IMR-90 (cell line): Measurements from ENCODE around the gene TMEM163.

Experiments used
- CHD1 ChIP-seq: IDR thresholded peaks from 2 replicates; pipeline ENCODE4 v1.6.1; 2012; ENCODE audit warnings: low read depth, low read length, improper control_type of control experiment
- MAFK ChIP-seq: IDR thresholded peaks from 2 replicates; pipeline ENCODE4 v1.6.1; 2012; ENCODE audit warnings: low read depth, low read length, improper control_type of control experiment
- MAZ ChIP-seq: IDR thresholded peaks from 2 replicates; pipeline ENCODE4 v1.6.1; 2012; ENCODE audit warnings: low read depth, mild to moderate bottlenecking, low read length, improper control_type of control experiment, moderate library complexity, borderline replicate concordance
- POLR2A ChIP-seq: IDR thresholded peaks from 2 replicates; pipeline ENCODE4 v1.6.1; 2012; ENCODE audit warnings: mild to moderate bottlenecking, low read depth, low read length
- RFX5 ChIP-seq: IDR thresholded peaks from 2 replicates; pipeline ENCODE4 v1.8.0; 2012; ENCODE audit warnings: low read depth, mild to moderate bottlenecking, low read length, moderate library complexity
- SMC3 ChIP-seq: fragments of 150-350 bp; IDR thresholded peaks from 2 replicates; pipeline ENCODE4 v1.6.1; 2016; ENCODE audit warnings: low read depth, mild to moderate bottlenecking, antibody characterized with exemption, low read length, moderate library complexity
- TF ChIP-seq, protein P1 (sequence below): conservative IDR thresholded peaks from 2 replicates; pipeline ENCODE4 v1.5.1; 2012; ENCODE audit warnings: mild to moderate bottlenecking, low read depth, low read length, improper control_type of control experiment
- TF ChIP-seq, protein P2 (sequence below): fragments of 150-350 bp; IDR thresholded peaks from 2 replicates; pipeline ENCODE4 v1.6.1; 2016; ENCODE audit warnings: low read depth, mild to moderate bottlenecking, low read length, moderate library complexity, borderline replicate concordance
- TF ChIP-seq, protein P3 (sequence below): fragments of 150-350 bp; IDR thresholded peaks from 2 replicates; pipeline ENCODE4 v1.6.1; 2017; ENCODE audit warnings: mild to moderate bottlenecking, antibody characterized with exemption, low read length, low read depth

DNA sequence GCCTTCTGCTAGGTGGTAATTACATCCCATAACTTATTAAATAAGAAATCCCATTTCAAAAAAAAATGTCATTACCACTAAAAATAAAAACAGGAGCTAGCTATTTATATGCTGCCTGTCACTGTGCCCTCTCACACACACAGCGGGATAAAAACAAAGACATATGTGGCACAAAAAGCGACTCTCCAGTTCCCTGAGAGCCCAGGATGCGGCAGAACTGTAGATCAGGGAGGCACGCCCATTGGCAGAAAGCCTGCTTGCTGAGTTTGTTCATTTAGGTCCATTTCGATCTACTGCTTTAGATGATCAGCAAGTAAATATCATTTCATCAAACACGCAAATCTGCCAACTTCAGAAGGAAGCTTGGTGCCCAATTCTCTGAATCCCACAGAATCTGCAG, 124.4 kb downstream of the TMEM163 start:
- TF ChIP-seq, protein P1, sequence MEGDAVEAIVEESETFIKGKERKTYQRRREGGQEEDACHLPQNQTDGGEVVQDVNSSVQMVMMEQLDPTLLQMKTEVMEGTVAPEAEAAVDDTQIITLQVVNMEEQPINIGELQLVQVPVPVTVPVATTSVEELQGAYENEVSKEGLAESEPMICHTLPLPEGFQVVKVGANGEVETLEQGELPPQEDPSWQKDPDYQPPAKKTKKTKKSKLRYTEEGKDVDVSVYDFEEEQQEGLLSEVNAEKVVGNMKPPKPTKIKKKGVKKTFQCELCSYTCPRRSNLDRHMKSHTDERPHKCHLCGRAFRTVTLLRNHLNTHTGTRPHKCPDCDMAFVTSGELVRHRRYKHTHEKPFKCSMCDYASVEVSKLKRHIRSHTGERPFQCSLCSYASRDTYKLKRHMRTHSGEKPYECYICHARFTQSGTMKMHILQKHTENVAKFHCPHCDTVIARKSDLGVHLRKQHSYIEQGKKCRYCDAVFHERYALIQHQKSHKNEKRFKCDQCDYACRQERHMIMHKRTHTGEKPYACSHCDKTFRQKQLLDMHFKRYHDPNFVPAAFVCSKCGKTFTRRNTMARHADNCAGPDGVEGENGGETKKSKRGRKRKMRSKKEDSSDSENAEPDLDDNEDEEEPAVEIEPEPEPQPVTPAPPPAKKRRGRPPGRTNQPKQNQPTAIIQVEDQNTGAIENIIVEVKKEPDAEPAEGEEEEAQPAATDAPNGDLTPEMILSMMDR, result no peak
- TF ChIP-seq POLR2A, result no peak
- TF ChIP-seq, protein P2, sequence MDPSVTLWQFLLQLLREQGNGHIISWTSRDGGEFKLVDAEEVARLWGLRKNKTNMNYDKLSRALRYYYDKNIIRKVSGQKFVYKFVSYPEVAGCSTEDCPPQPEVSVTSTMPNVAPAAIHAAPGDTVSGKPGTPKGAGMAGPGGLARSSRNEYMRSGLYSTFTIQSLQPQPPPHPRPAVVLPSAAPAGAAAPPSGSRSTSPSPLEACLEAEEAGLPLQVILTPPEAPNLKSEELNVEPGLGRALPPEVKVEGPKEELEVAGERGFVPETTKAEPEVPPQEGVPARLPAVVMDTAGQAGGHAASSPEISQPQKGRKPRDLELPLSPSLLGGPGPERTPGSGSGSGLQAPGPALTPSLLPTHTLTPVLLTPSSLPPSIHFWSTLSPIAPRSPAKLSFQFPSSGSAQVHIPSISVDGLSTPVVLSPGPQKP, result no peak
- no peak for TF ChIP-seq RFX5
- no peak for TF ChIP-seq SMC3
- TF ChIP-seq CHD1, result no peak
- TF ChIP-seq, protein P3, sequence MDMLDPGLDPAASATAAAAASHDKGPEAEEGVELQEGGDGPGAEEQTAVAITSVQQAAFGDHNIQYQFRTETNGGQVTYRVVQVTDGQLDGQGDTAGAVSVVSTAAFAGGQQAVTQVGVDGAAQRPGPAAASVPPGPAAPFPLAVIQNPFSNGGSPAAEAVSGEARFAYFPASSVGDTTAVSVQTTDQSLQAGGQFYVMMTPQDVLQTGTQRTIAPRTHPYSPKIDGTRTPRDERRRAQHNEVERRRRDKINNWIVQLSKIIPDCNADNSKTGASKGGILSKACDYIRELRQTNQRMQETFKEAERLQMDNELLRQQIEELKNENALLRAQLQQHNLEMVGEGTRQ, result no peak
- no peak for TF ChIP-seq MAZ
- TF ChIP-seq MAFK, result no peak
